ENCODE data around the gene TMEM236.

TMEM236 gene

GRCh38 chr10:17725703-17726102 is 26.3 kb upstream of the TMEM236 start:
- TF ChIP-seq FOXM1 (IDR thresholded peaks at IDR 0.05; ENCODE audit: borderline replicate concordance, low read depth) (no peak), CREB1 (IDR thresholded peaks at IDR 0.05; ENCODE audit: low read depth) (no peak), TCF12 (IDR thresholded peaks at IDR 0.05; ENCODE audit: low read depth) (no peak), YY1 (IDR thresholded peaks at IDR 0.05; ENCODE audit: low read depth) (no peak), MAX (IDR thresholded peaks at IDR 0.05) (no peak), CEBPB (IDR thresholded peaks at IDR 0.05) (no peak), USF1 (IDR thresholded peaks at IDR 0.05) (no peak), EP300 (IDR thresholded peaks at IDR 0.05; ENCODE audit: borderline replicate concordance) (no peak), RAD21 (IDR thresholded peaks at IDR 0.05; ENCODE audit: low read depth) (no peak), EGR1 (IDR thresholded peaks at IDR 0.05) (no peak), ZBTB7A (IDR thresholded peaks at IDR 0.05; ENCODE audit: low read depth) (no peak), TEAD4 (IDR thresholded peaks at IDR 0.05) (no peak), NFIC (IDR thresholded peaks at IDR 0.05) (no peak), TAF1 (IDR thresholded peaks at IDR 0.05; ENCODE audit: low read depth) (no peak), REST (IDR thresholded peaks at IDR 0.05; ENCODE audit: low read depth) (no peak)

- no peak for TF ChIP-seq EGR1 (IDR thresholded peaks at IDR 0.05)
- TF ChIP-seq RAD21 (IDR thresholded peaks at IDR 0.05; ENCODE audit: low read depth): no peak
- no peak for TF ChIP-seq EP300 (IDR thresholded peaks at IDR 0.05; ENCODE audit: borderline replicate concordance)
- TF ChIP-seq NFIC (IDR thresholded peaks at IDR 0.05): no peak
- no peak for TF ChIP-seq REST (IDR thresholded peaks at IDR 0.05; ENCODE audit: low read depth)
- TF ChIP-seq TEAD4 (IDR thresholded peaks at IDR 0.05): no peak
- TF ChIP-seq FOXM1 (IDR thresholded peaks at IDR 0.05; ENCODE audit: borderline replicate concordance, low read depth): no peak
- TF ChIP-seq TAF1 (IDR thresholded peaks at IDR 0.05; ENCODE audit: low read depth): no peak
- no peak for TF ChIP-seq CEBPB (IDR thresholded peaks at IDR 0.05)
- no peak for TF ChIP-seq YY1 (IDR thresholded peaks at IDR 0.05; ENCODE audit: low read depth)
- TF ChIP-seq CREB1 (IDR thresholded peaks at IDR 0.05; ENCODE audit: low read depth): no peak
- TF ChIP-seq TCF12 (IDR thresholded peaks at IDR 0.05; ENCODE audit: low read depth): no peak
- TF ChIP-seq ZBTB7A (IDR thresholded peaks at IDR 0.05; ENCODE audit: low read depth): no peak
- no peak for TF ChIP-seq MAX (IDR thresholded peaks at IDR 0.05)
- no peak for TF ChIP-seq USF1 (IDR thresholded peaks at IDR 0.05)
Observed at GRCh38 chr10:17729630-17730029, 22.4 kb upstream of the TMEM236 start.

GRCh38 chr10:17730667-17731066 is 21.3 kb upstream of the TMEM236 start:
- TF ChIP-seq FOXM1 (IDR thresholded peaks at IDR 0.05; ENCODE audit: borderline replicate concordance, low read depth) (no peak), TCF12 (IDR thresholded peaks at IDR 0.05; ENCODE audit: low read depth) (no peak), NFIC (IDR thresholded peaks at IDR 0.05) (no peak), EGR1 (IDR thresholded peaks at IDR 0.05) (no peak), TEAD4 (IDR thresholded peaks at IDR 0.05) (no peak), YY1 (IDR thresholded peaks at IDR 0.05; ENCODE audit: low read depth) (no peak), CREB1 (IDR thresholded peaks at IDR 0.05; ENCODE audit: low read depth) (no peak), TAF1 (IDR thresholded peaks at IDR 0.05; ENCODE audit: low read depth) (no peak)

GRCh38 chr10:17731331-17732020 is 20.5 kb upstream of the TMEM236 start:
- TF ChIP-seq TAF1 (IDR thresholded peaks at IDR 0.05; ENCODE audit: low read depth) (no peak), USF1 (IDR thresholded peaks at IDR 0.05) (no peak), TEAD4 (IDR thresholded peaks at IDR 0.05) (no peak), EP300 (IDR thresholded peaks at IDR 0.05; ENCODE audit: borderline replicate concordance) (no peak), MAX (IDR thresholded peaks at IDR 0.05) (no peak), YY1 (IDR thresholded peaks at IDR 0.05; ENCODE audit: low read depth) (no peak), CEBPB (IDR thresholded peaks at IDR 0.05) (no peak), RAD21 (IDR thresholded peaks at IDR 0.05; ENCODE audit: low read depth) (no peak), FOXM1 (IDR thresholded peaks at IDR 0.05; ENCODE audit: borderline replicate concordance, low read depth) (no peak), CREB1 (IDR thresholded peaks at IDR 0.05; ENCODE audit: low read depth) (no peak), REST (IDR thresholded peaks at IDR 0.05; ENCODE audit: low read depth) (no peak), ZBTB7A (IDR thresholded peaks at IDR 0.05; ENCODE audit: low read depth) (no peak), TCF12 (IDR thresholded peaks at IDR 0.05; ENCODE audit: low read depth) (no peak), EGR1 (IDR thresholded peaks at IDR 0.05) (no peak), NFIC (IDR thresholded peaks at IDR 0.05) (no peak)

Data from Ishikawa (cell line).